H9 (cell line): ENCODE data around the gene JRKL. TPM values are rescaled to one million over a fixed set of nuclear protein-coding genes. Genes with fewer than 3 reads are reported as not detected.

Source experiments
- DNase-seq: peaks from one replicate; pipeline ENCODE4 v3.0.0-alpha.2; 2017
- H2AFZ ChIP-seq: one replicate; pipeline ENCODE4 v1.6.1; 2013; ENCODE audit warnings: mild to moderate bottlenecking, low read length, control low read depth, moderate library complexity
- H2AK5ac ChIP-seq: 2 replicates; pipeline ENCODE4 v1.6.1; 2013; ENCODE audit warnings: low read length, control low read depth, mixed read lengths; ENCODE audit not compliant: insufficient read length
- H2BK120ac ChIP-seq: one replicate; pipeline ENCODE4 v1.6.1; 2013; ENCODE audit warnings: low read depth, mild to moderate bottlenecking, low read length, control low read depth, inconsistent platforms; ENCODE audit not compliant: poor library complexity, severe bottlenecking
- H2BK12ac ChIP-seq: 2 replicates; pipeline ENCODE4 v1.6.1; 2013; ENCODE audit warnings: low read length, control low read depth, mixed read lengths, low read depth; ENCODE audit not compliant: insufficient read length
- H2BK15ac ChIP-seq: 2 replicates; pipeline ENCODE4 v1.6.1; 2013; ENCODE audit warnings: low read depth, low read length, control low read depth
- H2BK20ac ChIP-seq: one replicate; pipeline ENCODE4 v1.6.1; 2013; ENCODE audit warnings: low read depth, mild to moderate bottlenecking, low read length, control low read depth, inconsistent platforms; ENCODE audit not compliant: poor library complexity, severe bottlenecking
- H2BK5ac ChIP-seq: 2 replicates; pipeline ENCODE4 v1.6.1; 2013; ENCODE audit warnings: low read length, control low read depth, mixed read lengths; ENCODE audit not compliant: insufficient read length
- H3K14ac ChIP-seq: 2 replicates; pipeline ENCODE4 v1.6.1; 2013; ENCODE audit warnings: low read length, control low read depth; ENCODE audit not compliant: insufficient read depth
- H3K18ac ChIP-seq: 2 replicates; pipeline ENCODE4 v1.6.1; 2013; ENCODE audit warnings: low read depth, mild to moderate bottlenecking, mixed read lengths, low read length, control low read depth; ENCODE audit not compliant: insufficient read length
- H3K23ac ChIP-seq: 2 replicates; pipeline ENCODE4 v1.6.1; 2013; ENCODE audit warnings: low read length, control low read depth, mixed read lengths, low read depth; ENCODE audit not compliant: insufficient read length
- H3K23me2 ChIP-seq: 2 replicates; pipeline ENCODE4 v1.6.1; 2013; ENCODE audit warnings: low read depth, mild to moderate bottlenecking, mixed read lengths, low read length, control low read depth; ENCODE audit not compliant: insufficient read length, poor library complexity, severe bottlenecking
- H3K27ac ChIP-seq: 2 replicates; pipeline ENCODE4 v1.5.1; 2013; ENCODE audit warnings: low read length, control low read depth, mixed read lengths, low read depth; ENCODE audit not compliant: insufficient read length
- H3K27me3 ChIP-seq: 2 replicates; pipeline ENCODE4 v1.6.1; 2013; ENCODE audit warnings: low read length, control low read depth, inconsistent platforms; ENCODE audit not compliant: insufficient read depth
- H3K4ac ChIP-seq: 2 replicates; pipeline ENCODE4 v1.6.1; 2013; ENCODE audit warnings: low read depth, mild to moderate bottlenecking, control low read depth, inconsistent platforms, low read length, moderate library complexity
- H3K4me1 ChIP-seq: 2 replicates; pipeline ENCODE4 v1.6.1; 2013; ENCODE audit warnings: low read length, control low read depth, inconsistent platforms; ENCODE audit not compliant: insufficient read depth
- H3K4me2 ChIP-seq: 2 replicates; pipeline ENCODE4 v1.6.1; 2013; ENCODE audit warnings: low read length, control low read depth, mixed read lengths; ENCODE audit not compliant: insufficient read length, insufficient read depth
- H3K56ac ChIP-seq: 2 replicates; pipeline ENCODE4 v1.6.1; 2013; ENCODE audit warnings: low read depth, mild to moderate bottlenecking, mixed read lengths, low read length, control low read depth; ENCODE audit not compliant: insufficient read length
- H3K79me1 ChIP-seq: 2 replicates; pipeline ENCODE4 v1.6.1; 2013; ENCODE audit warnings: low read depth, mild to moderate bottlenecking, moderate library complexity, low read length, control low read depth, inconsistent platforms; ENCODE audit not compliant: insufficient read depth, poor library complexity, severe bottlenecking
- H3K79me2 ChIP-seq: 2 replicates; pipeline ENCODE4 v1.6.1; 2013; ENCODE audit warnings: low read length, control low read depth, inconsistent platforms; ENCODE audit not compliant: insufficient read depth
- H3K9ac ChIP-seq: 2 replicates; pipeline ENCODE4 v1.6.1; 2013; ENCODE audit warnings: low read length, control low read depth, mixed read lengths; ENCODE audit not compliant: insufficient read length; ENCODE audit errors: extremely low read depth
- H3K9me3 ChIP-seq: one replicate; pipeline ENCODE4 v1.6.1; 2013; ENCODE audit warnings: low read depth, low read length, inconsistent platforms; ENCODE audit not compliant: control insufficient read depth
- H3T11ph ChIP-seq: one replicate; pipeline ENCODE4 v1.6.1; 2013; ENCODE audit warnings: mild to moderate bottlenecking, low read length, control low read depth, inconsistent platforms
- H4K20me1 ChIP-seq: one replicate; pipeline ENCODE4 v1.6.1; 2013; ENCODE audit not compliant: control insufficient read depth, insufficient read length, insufficient read depth
- H4K5ac ChIP-seq: 2 replicates; pipeline ENCODE4 v1.6.1; 2013; ENCODE audit warnings: low read depth, mild to moderate bottlenecking, mixed read lengths, low read length, control low read depth; ENCODE audit not compliant: insufficient read length
- H4K8ac ChIP-seq: replicated peaks from 2 replicates; pipeline ENCODE4 v1.6.1; 2013; ENCODE audit warnings: low read length, control low read depth, mixed read lengths, low read depth; ENCODE audit not compliant: insufficient read length
- H4K91ac ChIP-seq: 2 replicates; pipeline ENCODE4 v1.6.1; 2013; ENCODE audit warnings: low read depth, mild to moderate bottlenecking, moderate library complexity, mixed read lengths, low read length, control low read depth; ENCODE audit not compliant: insufficient read length
- H3K27ac Mint-ChIP-seq, 3 experiments: 2 replicates in 2 of 3; 3 replicates in 1 of 3; pipeline ENCODE4 v1.8.0; 2020 to 2021; ENCODE audit warnings: mixed read lengths in 3 of 3, mild to moderate bottlenecking in 1 of 3, moderate library complexity in 1 of 3
- H3K27me3 Mint-ChIP-seq: 2 replicates; pipeline ENCODE4 v1.8.0; 2021; ENCODE audit warnings: low read depth, mild to moderate bottlenecking, moderate library complexity, mixed read lengths
- H3K36me3 Mint-ChIP-seq, 3 experiments: 2 replicates in 2 of 3; 3 replicates in 1 of 3; pipeline ENCODE4 v1.8.0; 2020 to 2021; ENCODE audit warnings: low read depth in 3 of 3, mixed read lengths in 3 of 3; ENCODE audit not compliant: insufficient read depth in 1 of 3
- H3K4me1 Mint-ChIP-seq, 2 experiments: 2 replicates each; pipeline ENCODE4 v1.8.0; 2020; ENCODE audit warnings: mixed read lengths in 2 of 2
- H3K4me3 Mint-ChIP-seq, 2 experiments: 2 replicates in 1 of 2; 3 replicates in 1 of 2; pipeline ENCODE4 v1.8.0; 2020 to 2021; ENCODE audit warnings: mild to moderate bottlenecking in 2 of 2, mixed read lengths in 2 of 2, moderate library complexity in 1 of 2
- H3K9me3 Mint-ChIP-seq, 2 experiments: 2 replicates in 1 of 2; 3 replicates in 1 of 2; pipeline ENCODE4 v1.8.0; 2020; ENCODE audit warnings: mild to moderate bottlenecking in 2 of 2, mixed read lengths in 2 of 2, moderate library complexity in 1 of 2
- CTCF ChIP-seq: fragments of 200-600 bp; sonication (generic); conservative IDR thresholded peaks from 3 replicates; pipeline ENCODE4 v1.8.0; 2021; ENCODE audit warnings: antibody characterized with exemption, mild to moderate bottlenecking
- WGBS: extraction: QIAGEN DNeasy Blood & Tissue Kit; methylation state at CpG from one replicate; pipeline ENCODE4 v1.1.7; 2013; ENCODE audit warnings: missing lambda C conversion rate, low lambda C conversion rate, mixed read lengths; ENCODE audit not compliant: insufficient read length; ENCODE audit errors: extremely low coverage; 5-methylcytosine and 5-hydroxymethylcytosine counted together
- total RNA-seq: library from RNA; stranded (reverse); gene quantifications from 2 replicates; pipeline ENCODE4 v1.2.1, GENCODE V29; 2021

JRKL gene
- total RNA-seq, 1 experiment from 2014 or later, result 3.6 TPM

GRCh38 chr11:96340555-96340885 is 49.3 kb upstream of the JRKL start:
- Histone ChIP-seq H3K56ac (no peak overlapping the region), H3K4me2 (no peak overlapping the region), H4K8ac (no peak overlapping the region), H2BK15ac (no peak overlapping the region), H4K20me1 (no peaks in the 10 kb centered on the region), H3K23ac (no peak overlapping the region), H3K4ac (no peak overlapping the region), H3K27me3 (no peaks in the 10 kb centered on the region), H3K18ac (no peak overlapping the region), H2AK5ac (no peak overlapping the region), H3K79me2 (peaks cover 2% of the 10 kb centered on the region; the same call in 1 of the 2 replicates), H3K14ac (no peak overlapping the region), H2BK12ac (no peak overlapping the region), H2BK120ac (no peak overlapping the region), H3K9me3 (no peaks in the 10 kb centered on the region), H2BK5ac (no peak overlapping the region), H4K5ac (no peak overlapping the region), H3T11ph (no peak overlapping the region), H4K91ac (no peak overlapping the region), H3K4me1 (peaks cover 16% of the 10 kb centered on the region), H2AFZ (no peak overlapping the region), H3K23me2 (peaks cover 15% of the 10 kb centered on the region), H3K79me1 (no peaks in the 10 kb centered on the region), H3K27ac (no peak overlapping the region), H2BK20ac (no peak overlapping the region), H3K9ac (no peak overlapping the region)
- Mint-ChIP-seq H3K4me3 (no peak overlapping the region), H3K4me1 (peaks cover 64% of the 10 kb centered on the region in 2 experiments), H3K27ac (no peak overlapping the region), H3K36me3 (peaks cover 0 to 3% (median 0%) of the 10 kb centered on the region in 3 experiments; a peak in 2 of 7 replicates), H3K27me3 (peaks cover 4% of the 10 kb centered on the region), H3K9me3 (no peaks in the 10 kb centered on the region)
- DNase-seq, result no peak
- TF ChIP-seq CTCF, result no peak
- WGBS, result no CpG with 5 or more reads among the region's 4 CpGs
